ENCODE results near the gene CWH43.

GRCh38 chr4:49036528-49036927 is 50.5 kb downstream of the CWH43 start:
- TF ChIP-seq, protein P1, sequence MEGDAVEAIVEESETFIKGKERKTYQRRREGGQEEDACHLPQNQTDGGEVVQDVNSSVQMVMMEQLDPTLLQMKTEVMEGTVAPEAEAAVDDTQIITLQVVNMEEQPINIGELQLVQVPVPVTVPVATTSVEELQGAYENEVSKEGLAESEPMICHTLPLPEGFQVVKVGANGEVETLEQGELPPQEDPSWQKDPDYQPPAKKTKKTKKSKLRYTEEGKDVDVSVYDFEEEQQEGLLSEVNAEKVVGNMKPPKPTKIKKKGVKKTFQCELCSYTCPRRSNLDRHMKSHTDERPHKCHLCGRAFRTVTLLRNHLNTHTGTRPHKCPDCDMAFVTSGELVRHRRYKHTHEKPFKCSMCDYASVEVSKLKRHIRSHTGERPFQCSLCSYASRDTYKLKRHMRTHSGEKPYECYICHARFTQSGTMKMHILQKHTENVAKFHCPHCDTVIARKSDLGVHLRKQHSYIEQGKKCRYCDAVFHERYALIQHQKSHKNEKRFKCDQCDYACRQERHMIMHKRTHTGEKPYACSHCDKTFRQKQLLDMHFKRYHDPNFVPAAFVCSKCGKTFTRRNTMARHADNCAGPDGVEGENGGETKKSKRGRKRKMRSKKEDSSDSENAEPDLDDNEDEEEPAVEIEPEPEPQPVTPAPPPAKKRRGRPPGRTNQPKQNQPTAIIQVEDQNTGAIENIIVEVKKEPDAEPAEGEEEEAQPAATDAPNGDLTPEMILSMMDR (IDR thresholded peaks at IDR 0.05), result no peak
- TF ChIP-seq POLR2AphosphoS5 (IDR thresholded peaks at IDR 0.05) (no peak), POLR2A (IDR thresholded peaks at IDR 0.05) (no peak)

Measured in breast epithelium (tissue), 3 donors.